Measurements from ENCODE around the gene ECHS1.
"Not testable (repeated sequence)": the region's sequence is repeated elsewhere in the genome, so short reads cannot be mapped to it uniquely, and the experiment has no call there.

ECHS1 gene

DNA sequence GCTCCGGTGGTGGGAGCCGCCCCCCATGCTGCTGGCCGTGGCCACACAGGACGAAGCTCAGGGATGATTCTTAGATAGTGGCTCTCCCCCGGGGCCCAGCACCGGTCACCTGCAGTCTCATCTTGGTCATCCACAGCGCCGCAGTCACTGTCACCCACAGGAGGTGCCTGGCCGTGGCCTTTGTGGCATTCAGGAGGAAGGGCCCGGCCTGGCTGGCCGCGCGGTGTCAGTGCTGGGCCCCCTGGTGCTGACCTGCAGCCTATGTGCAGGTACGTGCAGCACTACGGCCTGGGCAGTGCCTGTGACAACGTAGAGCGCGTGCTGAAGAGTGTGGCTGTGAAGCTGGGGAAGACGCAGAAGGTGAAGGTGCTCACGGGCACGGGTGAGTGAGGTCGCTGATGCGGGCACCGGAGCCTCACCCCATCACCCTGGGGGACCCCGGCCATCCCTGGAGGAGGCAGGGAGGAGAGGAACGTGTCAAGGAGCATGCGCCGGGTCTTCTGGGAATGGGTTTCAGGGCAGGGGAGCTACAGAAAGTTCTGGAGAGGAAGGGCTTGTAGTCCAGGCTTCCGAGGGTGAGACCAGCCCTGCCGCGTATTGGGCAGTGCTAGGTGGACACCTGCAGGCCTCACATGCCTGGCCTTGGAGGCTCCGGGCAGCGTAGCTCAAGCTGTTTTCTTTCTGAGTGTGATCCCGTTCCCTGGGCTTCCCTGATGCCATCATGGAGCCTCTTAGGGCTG lies 46.2 kb upstream of the ECHS1 start:
- no peak for TF ChIP-seq CTCF (IDR thresholded peaks at IDR 0.05; ENCODE audit: control extremely low read depth, extremely low read depth, low read depth, missing control alignments)
- CTCF ChIA-PET, result interaction anchor here (0.6 to 2.1 kb wide), 2 partner anchors 19 to 90 kb away, joined by 3 to 9 read pairs; no protein-coding TSS in a partner anchor
- POLR2A ChIA-PET, result no interaction called here
- no peak for DNase-seq (ENCODE audit: extremely low spot score)

- ChIA-PET POLR2A (no interaction called here), CTCF (interaction anchor here (0.7 kb wide), 1 partner anchor 20 kb away, joined by 3 read pairs; no protein-coding TSS in a partner anchor)
- no peak for DNase-seq (ENCODE audit: extremely low spot score)
- no peak for TF ChIP-seq CTCF (IDR thresholded peaks at IDR 0.05; ENCODE audit: control extremely low read depth, extremely low read depth, low read depth, missing control alignments)
Observed at GRCh38 chr10:133418289-133418993, 45.3 kb upstream of the ECHS1 start.

DNA sequence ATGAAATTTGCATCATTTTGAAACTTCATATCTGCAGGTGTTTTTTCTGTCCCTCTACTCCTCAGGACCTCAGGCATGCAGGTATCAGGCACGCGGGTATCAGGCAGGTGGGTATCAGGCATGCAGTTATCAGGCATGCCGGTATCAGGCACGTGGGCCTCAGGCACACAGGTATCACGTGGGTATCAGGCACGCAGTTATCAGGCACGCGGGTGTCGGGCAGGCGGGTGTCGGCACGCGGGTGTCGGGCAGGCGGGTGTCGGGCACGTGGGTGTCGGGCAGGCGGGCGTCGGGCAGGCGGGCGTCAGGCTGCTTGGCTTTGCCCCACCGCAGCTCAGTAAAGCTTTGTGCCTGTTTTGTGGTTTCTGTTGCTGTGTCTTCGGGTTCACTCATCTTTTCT lies 42.6 kb upstream of the ECHS1 start:
- POLR2A ChIA-PET, result no interaction called here
- TF ChIP-seq CTCF (IDR thresholded peaks at IDR 0.05; ENCODE audit: control extremely low read depth, extremely low read depth, low read depth, missing control alignments), result no peak
- CTCF ChIA-PET, result no interaction called here
- no peak for DNase-seq (ENCODE audit: extremely low spot score)

DNA sequence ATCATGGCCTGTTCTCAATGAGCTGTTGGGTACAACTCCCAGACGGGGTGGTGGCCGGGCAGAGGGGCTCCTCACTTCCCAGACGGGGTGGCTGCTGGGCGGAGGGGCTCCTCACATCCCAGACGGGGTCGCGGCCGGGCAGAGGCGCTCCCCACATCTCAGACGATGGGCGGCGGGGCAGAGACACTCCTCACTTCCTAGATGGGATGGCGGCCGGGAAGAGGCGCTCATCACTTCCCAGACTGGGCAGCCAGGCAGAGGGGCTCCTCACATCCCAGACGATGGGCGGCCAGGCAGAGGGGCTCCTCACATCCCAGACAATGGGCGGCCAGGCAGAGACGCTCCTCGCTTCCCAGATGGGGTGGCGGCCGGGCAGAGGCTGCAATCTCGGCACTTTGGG lies 41.2 kb upstream of the ECHS1 start:
- POLR2A ChIA-PET; CTCF ChIA-PET; DNase-seq (ENCODE audit: extremely low spot score): not testable (repeated sequence)

DNA sequence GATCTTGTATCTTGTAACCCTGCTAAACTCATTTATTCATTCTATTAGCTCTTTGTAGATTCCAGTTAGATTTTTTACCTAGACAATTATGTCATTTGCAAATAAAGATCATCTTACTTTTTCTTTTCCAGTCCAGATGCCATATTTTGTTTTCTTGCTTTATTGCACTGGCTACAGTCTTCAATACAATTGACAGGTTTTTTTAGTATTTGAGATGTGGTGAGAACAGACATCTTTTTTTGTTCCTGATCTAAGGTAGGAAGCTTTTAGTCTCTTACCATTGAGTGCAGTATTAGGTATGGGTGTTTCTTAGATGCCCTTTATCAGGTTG lies 39.2 kb upstream of the ECHS1 start:
- no peak for TF ChIP-seq CTCF (IDR thresholded peaks at IDR 0.05; ENCODE audit: control extremely low read depth, extremely low read depth, low read depth, missing control alignments)
- CTCF ChIA-PET, result no interaction called here
- POLR2A ChIA-PET, result no interaction called here
- no peak for DNase-seq (ENCODE audit: extremely low spot score)

GRCh38 chr10:133411523-133412380 lies 38.6 kb upstream of the ECHS1 start:
- TF ChIP-seq CTCF (IDR thresholded peaks at IDR 0.05; ENCODE audit: control extremely low read depth, extremely low read depth, low read depth, missing control alignments), result no peak
- ChIA-PET POLR2A (no interaction called here), CTCF (no interaction called here)
- no peak for DNase-seq (ENCODE audit: extremely low spot score)

Measured in GM10248 (cell line).